ENCODE measurements around the gene MED22.
A peak's percentile ranks its signal among the peaks of the same experiment; 100 is the strongest.
"Not testable (repeated sequence)": the region's sequence is repeated elsewhere in the genome, so short reads cannot be mapped to it uniquely, and the experiment has no call there.

The MED22 gene

GRCh38 chr9:133321411-133321935, 26.5 kb downstream of the MED22 start:
- no peak overlapping the region for H3K4me3 ChIP-seq (ENCODE audit: low read depth, low read length)
- no peak for TF ChIP-seq CTCF (conservative IDR thresholded peaks at IDR 0.05; ENCODE audit: low read depth, low read length)

GRCh38 chr9:133320421-133320881, 27.5 kb downstream of the MED22 start:
- no peak for DNase-seq (ENCODE audit: low read depth)
- no peak overlapping the region for H3K4me3 ChIP-seq (ENCODE audit: low read depth, low read length)
- TF ChIP-seq CTCF (conservative IDR thresholded peaks at IDR 0.05; ENCODE audit: low read depth, low read length): no peak

More at GRCh38 chr9:133321411-133321935, 26.5 kb downstream of the MED22 start:
- DNase-seq (ENCODE audit: low read depth): no peak

- DNase-seq (ENCODE audit: low read depth); H3K4me3 ChIP-seq (ENCODE audit: low read depth, low read length): not testable (repeated sequence)
Measured at GRCh38 chr9:133317551-133317950, 30.4 kb downstream of the MED22 start.

GRCh38 chr9:133315997-133316396, 31.9 kb downstream of the MED22 start:
- no peak for TF ChIP-seq CTCF (conservative IDR thresholded peaks at IDR 0.05; ENCODE audit: low read depth, low read length)
- H3K4me3 ChIP-seq (ENCODE audit: low read depth, low read length): no peak overlapping the region
- DNase-seq (ENCODE audit: low read depth): no peak

GRCh38 chr9:133309608-133310007, 38.3 kb downstream of the MED22 start:
- no peak for DNase-seq (ENCODE audit: low read depth)
- no peak for TF ChIP-seq CTCF (conservative IDR thresholded peaks at IDR 0.05; ENCODE audit: low read depth, low read length)
- no peak overlapping the region for H3K4me3 ChIP-seq (ENCODE audit: low read depth, low read length)

- TF ChIP-seq CTCF (conservative IDR thresholded peaks at IDR 0.05; ENCODE audit: low read depth, low read length): no peak
- no peak overlapping the region for H3K4me3 ChIP-seq (ENCODE audit: low read depth, low read length)
- no peak for DNase-seq (ENCODE audit: low read depth)
Measured at GRCh38 chr9:133307301-133307700, 40.6 kb downstream of the MED22 start.

- peak; percentile 28 for DNase-seq (ENCODE audit: low read depth)
- no peak for TF ChIP-seq CTCF (conservative IDR thresholded peaks at IDR 0.05; ENCODE audit: low read depth, low read length)
- H3K4me3 ChIP-seq (ENCODE audit: low read depth, low read length): no peak overlapping the region
Measured at GRCh38 chr9:133306242-133307204, 41.4 kb downstream of the MED22 start.

All from choroid plexus epithelial cell (primary cell).